Neuron (in vitro differentiated cells): ENCODE data around the gene UFSP1.

Experiments
- H2AFZ ChIP-seq: one replicate; pipeline ENCODE4 v1.6.1; 2013; ENCODE audit warnings: low read depth, mild to moderate bottlenecking, inconsistent platforms, low read length, moderate library complexity
- H3K27me3 ChIP-seq: one replicate; pipeline ENCODE4 v1.6.1; 2013; ENCODE audit warnings: low read length; ENCODE audit not compliant: insufficient read depth
- H3K36me3 ChIP-seq: one replicate; pipeline ENCODE4 v1.6.1; 2013; ENCODE audit warnings: low read length; ENCODE audit not compliant: insufficient read depth
- H3K4me1 ChIP-seq: one replicate; pipeline ENCODE4 v1.6.1; 2013; ENCODE audit warnings: low read length; ENCODE audit not compliant: insufficient read depth
- H3K4me3 ChIP-seq: 2 replicates; pipeline ENCODE4 v1.5.1; 2013; ENCODE audit warnings: mild to moderate bottlenecking, low read length, moderate library complexity
- H3K9me3 ChIP-seq: one replicate; pipeline ENCODE4 v1.6.1; 2013; ENCODE audit warnings: low read length

Gene UFSP1

GRCh38 chr7:100893318-100893895 lies 3.9 kb upstream of the UFSP1 start:
- H2AFZ ChIP-seq = no peak overlapping the region
- H3K4me1 ChIP-seq = peaks cover 38% of the 10 kb centered on the region
- no peak overlapping the region for H3K4me3 ChIP-seq
- peaks cover 5% of the 10 kb centered on the region for H3K36me3 ChIP-seq
- peaks cover 14% of the 10 kb centered on the region for H3K27me3 ChIP-seq
- no peaks in the 10 kb centered on the region for H3K9me3 ChIP-seq

- Histone ChIP-seq H3K4me1 (peaks cover 45% of the 10 kb centered on the region), H3K4me3 (no peak overlapping the region), H3K9me3 (no peaks in the 10 kb centered on the region), H2AFZ (no peak overlapping the region), H3K27me3 (peaks cover 12% of the 10 kb centered on the region), H3K36me3 (peaks cover 12% of the 10 kb centered on the region)
These were observed 3.1 kb upstream of the UFSP1 start for GRCh38 chr7:100892364-100893317.

- Histone ChIP-seq H3K4me3 (peak overlapping the region; percentile 60), H3K9me3 (no peaks in the 10 kb centered on the region), H3K36me3 (peaks cover 22% of the 10 kb centered on the region), H3K4me1 (peaks cover 45% of the 10 kb centered on the region), H3K27me3 (peaks cover 8% of the 10 kb centered on the region), H2AFZ (no peak overlapping the region)
These were observed 2.2 kb upstream of the UFSP1 start for GRCh38 chr7:100891568-100892247.

GRCh38 chr7:100890653-100891567 lies 1.4 kb upstream of the UFSP1 start:
- H3K4me1 ChIP-seq = peaks cover 39% of the 10 kb centered on the region
- H3K9me3 ChIP-seq = no peaks in the 10 kb centered on the region
- H3K36me3 ChIP-seq = peaks cover 30% of the 10 kb centered on the region
- H3K4me3 ChIP-seq = peak overlapping the region; percentile 60
- H3K27me3 ChIP-seq = peaks cover under 1% of the 10 kb centered on the region
- H2AFZ ChIP-seq = peak overlapping the region; percentile 66

- peaks cover 53% of the 10 kb centered on the region for H3K36me3 ChIP-seq
- no peaks in the 10 kb centered on the region for H3K9me3 ChIP-seq
- H3K27me3 ChIP-seq = no peaks in the 10 kb centered on the region
- peaks cover 31% of the 10 kb centered on the region for H3K4me1 ChIP-seq
- H2AFZ ChIP-seq = no peak overlapping the region
- peak overlapping the region; percentile 70 for H3K4me3 ChIP-seq
These were observed 1.1 kb downstream of the UFSP1 start for GRCh38 chr7:100888291-100888987.

- no peak overlapping the region for H2AFZ ChIP-seq
- H3K36me3 ChIP-seq = peaks cover 60% of the 10 kb centered on the region
- H3K27me3 ChIP-seq = no peaks in the 10 kb centered on the region
- no peaks in the 10 kb centered on the region for H3K9me3 ChIP-seq
- H3K4me1 ChIP-seq = peaks cover 31% of the 10 kb centered on the region
- H3K4me3 ChIP-seq = no peak overlapping the region
These were observed 1.8 kb downstream of the UFSP1 start for GRCh38 chr7:100887516-100888290.

- Histone ChIP-seq H3K27me3 (no peaks in the 10 kb centered on the region), H3K4me3 (no peak overlapping the region), H3K4me1 (peaks cover 31% of the 10 kb centered on the region), H3K9me3 (no peaks in the 10 kb centered on the region), H2AFZ (no peak overlapping the region), H3K36me3 (peaks cover 67% of the 10 kb centered on the region)
These were observed 2.5 kb downstream of the UFSP1 start for GRCh38 chr7:100886936-100887515.

GRCh38 chr7:100886142-100886935 lies 3.2 kb downstream of the UFSP1 start:
- Histone ChIP-seq H3K36me3 (peaks cover 73% of the 10 kb centered on the region), H2AFZ (no peak overlapping the region), H3K9me3 (no peaks in the 10 kb centered on the region), H3K4me1 (peaks cover 29% of the 10 kb centered on the region), H3K4me3 (no peak overlapping the region), H3K27me3 (no peaks in the 10 kb centered on the region)

- Histone ChIP-seq H2AFZ (no peak overlapping the region), H3K36me3 (peaks cover 80% of the 10 kb centered on the region), H3K4me1 (peaks cover 21% of the 10 kb centered on the region), H3K27me3 (no peaks in the 10 kb centered on the region), H3K4me3 (no peak overlapping the region), H3K9me3 (no peaks in the 10 kb centered on the region)
These were observed 3.9 kb downstream of the UFSP1 start for GRCh38 chr7:100885440-100886141.

- Histone ChIP-seq H3K27me3 (no peaks in the 10 kb centered on the region), H2AFZ (no peak overlapping the region), H3K4me3 (no peak overlapping the region), H3K4me1 (peaks cover 17% of the 10 kb centered on the region), H3K9me3 (no peaks in the 10 kb centered on the region), H3K36me3 (peaks cover 84% of the 10 kb centered on the region)
These were observed 4.6 kb downstream of the UFSP1 start for GRCh38 chr7:100884736-100885439.
